GM12874 (cell line): ENCODE results near the gene STAP2.

ENCODE experiments used
- CTCF ChIP-seq: IDR thresholded peaks from 2 replicates; pipeline ENCODE4 v1.5.1; 2011; ENCODE audit warnings: low read depth, mild to moderate bottlenecking, control low read depth, low read length, moderate library complexity; ENCODE audit not compliant: insufficient read depth

Gene STAP2

GRCh38 chr19:4316956-4317355 lies 21.7 kb downstream of the STAP2 start:
- no peak for TF ChIP-seq CTCF

GRCh38 chr19:4313847-4314490 lies 24.7 kb downstream of the STAP2 start:
- no peak for TF ChIP-seq CTCF

- no peak for TF ChIP-seq CTCF
These were observed 28.1 kb downstream of the STAP2 start for GRCh38 chr19:4310247-4311121.

- TF ChIP-seq CTCF, result no peak
These were observed 33.0 kb downstream of the STAP2 start for GRCh38 chr19:4305659-4306058.

- no peak for TF ChIP-seq CTCF
These were observed 33.4 kb downstream of the STAP2 start for GRCh38 chr19:4305257-4305612.

GRCh38 chr19:4304538-4305256 lies 33.9 kb downstream of the STAP2 start, which contains the start of gene FSD1:
TSS of gene FSD1 (plus strand) at chr19:4304598. CDS start at chr19:4304747, 149 bp downstream.
- no peak for TF ChIP-seq CTCF
